HEK293T (cell line): ENCODE measurements around the gene TJP3.

ENCODE experiments used
- CTCF ChIA-PET: fragments of 350-600 bp; formaldehyde crosslinking; extraction: SDS; loops from one replicate; lab custom pipeline; 2021; ENCODE audit warnings: antibody characterized with exemption, inconsistent platforms; lab: Yijun Ruan, JAX
- POLR2A ChIA-PET: fragments of 350-600 bp; formaldehyde crosslinking; extraction: SDS; loops from one replicate; lab custom pipeline; 2020; ENCODE audit warnings: antibody characterized with exemption, inconsistent platforms; lab: Yijun Ruan, JAX
- DNase-seq: peaks from one replicate; pipeline ENCODE4 v3.0.0; 2012; ENCODE audit warnings: mixed read lengths; ENCODE audit errors: extremely low spot score
- ARNT ChIP-seq: fragments of 450-650 bp; IDR thresholded peaks from 2 replicates; pipeline ENCODE4 v1.6.1; 2017; ENCODE audit warnings: mild to moderate bottlenecking
- BHLHE40 ChIP-seq: fragments of 450-650 bp; IDR thresholded peaks from 2 replicates; pipeline ENCODE4 v1.6.1; 2016; ENCODE audit warnings: mild to moderate bottlenecking, moderate library complexity, borderline replicate concordance
- CTBP1 ChIP-seq: fragments of 450-650 bp; IDR thresholded peaks from 2 replicates; pipeline ENCODE4 v1.6.1; 2016; ENCODE audit warnings: borderline replicate concordance
- ELF4 ChIP-seq: fragments of 450-650 bp; IDR thresholded peaks from 2 replicates; pipeline ENCODE4 v1.6.1; 2017; ENCODE audit warnings: antibody characterized with exemption
- FOXA1 ChIP-seq: fragments of 450-650 bp; IDR thresholded peaks from 2 replicates; pipeline ENCODE4 v1.6.1; 2016; ENCODE audit warnings: mild to moderate bottlenecking
- FOXK2 ChIP-seq: fragments of 450-650 bp; IDR thresholded peaks from 2 replicates; pipeline ENCODE4 v1.6.1; 2016; ENCODE audit warnings: mild to moderate bottlenecking
- FOXM1 ChIP-seq: fragments of 450-650 bp; IDR thresholded peaks from 2 replicates; pipeline ENCODE4 v1.6.1; 2017; ENCODE audit warnings: mild to moderate bottlenecking, borderline replicate concordance
- HDGF ChIP-seq: fragments of 450-650 bp; IDR thresholded peaks from 2 replicates; pipeline ENCODE4 v1.6.1; 2017; ENCODE audit warnings: antibody characterized with exemption, borderline replicate concordance
- L3MBTL2 ChIP-seq: fragments of 450-650 bp; conservative IDR thresholded peaks from 2 replicates; pipeline ENCODE4 v1.6.1; 2016; ENCODE audit warnings: mild to moderate bottlenecking
- LEF1 ChIP-seq: fragments of 450-650 bp; IDR thresholded peaks from 2 replicates; pipeline ENCODE4 v1.6.1; 2017; ENCODE audit warnings: mild to moderate bottlenecking, borderline replicate concordance
- NFRKB ChIP-seq: fragments of 450-650 bp; IDR thresholded peaks from 2 replicates; pipeline ENCODE4 v1.6.1; 2016; ENCODE audit warnings: mild to moderate bottlenecking, moderate library complexity
- SP1 ChIP-seq: fragments of 450-650 bp; IDR thresholded peaks from 2 replicates; pipeline ENCODE4 v1.6.1; 2017
- SUZ12 ChIP-seq: fragments of 450-650 bp; IDR thresholded peaks from 2 replicates; pipeline ENCODE4 v1.6.1; 2016; ENCODE audit warnings: mild to moderate bottlenecking
- TARDBP ChIP-seq: fragments of 450-650 bp; IDR thresholded peaks from 2 replicates; pipeline ENCODE4 v1.6.1; 2016
- ZNF384 ChIP-seq: fragments of 450-650 bp; IDR thresholded peaks from 2 replicates; pipeline ENCODE4 v1.6.1; 2016
- TF ChIP-seq, protein P1 (sequence below): fragments of 450-650 bp; IDR thresholded peaks from 2 replicates; pipeline ENCODE4 v1.6.1; 2016

The TJP3 gene

DNA sequence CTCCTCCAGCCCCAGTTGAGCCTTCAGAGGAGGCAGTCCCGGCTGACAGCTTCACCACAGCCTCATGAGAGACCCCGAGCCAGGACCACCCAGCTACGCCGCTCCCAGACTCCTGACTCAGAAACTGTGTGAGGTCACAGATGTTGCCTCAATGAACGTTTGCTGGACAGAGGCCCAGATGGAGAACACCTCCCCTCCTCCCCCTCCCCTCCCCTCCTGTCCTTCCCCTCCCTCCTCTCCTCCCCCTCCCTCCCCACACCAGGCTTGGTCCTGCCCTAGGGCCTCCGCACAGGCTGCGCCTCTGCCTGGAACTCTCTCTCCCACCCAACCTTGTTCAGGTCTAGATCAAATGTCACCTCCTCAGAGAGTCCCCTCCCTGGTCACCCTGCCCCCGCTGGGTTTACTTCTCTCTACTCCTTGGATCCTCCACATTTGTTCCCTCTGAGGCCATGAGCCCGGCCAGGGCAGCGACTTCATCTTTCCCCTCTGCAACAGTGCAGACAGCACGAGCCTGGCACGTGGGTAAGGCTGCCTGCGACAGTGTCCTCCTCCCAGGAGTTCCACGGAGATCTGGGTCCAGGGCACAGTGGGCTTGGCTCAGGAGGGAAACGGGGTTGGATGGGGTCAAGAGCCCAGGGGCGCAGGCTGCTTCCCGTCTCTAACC, 25.3 kb upstream of the TJP3 start:
- ChIA-PET POLR2A (no interaction called here), CTCF (no interaction called here)
- no peak for DNase-seq
- TF ChIP-seq FOXK2 (no peak), SP1 (no peak), SUZ12 (no peak), NFRKB (no peak), HDGF (no peak), FOXA1 (no peak), ZNF384 (no peak), TARDBP (no peak), ARNT (no peak), L3MBTL2 (no peak), BHLHE40 (no peak), LEF1 (no peak), FOXM1 (no peak)
- TF ChIP-seq, protein P1, sequence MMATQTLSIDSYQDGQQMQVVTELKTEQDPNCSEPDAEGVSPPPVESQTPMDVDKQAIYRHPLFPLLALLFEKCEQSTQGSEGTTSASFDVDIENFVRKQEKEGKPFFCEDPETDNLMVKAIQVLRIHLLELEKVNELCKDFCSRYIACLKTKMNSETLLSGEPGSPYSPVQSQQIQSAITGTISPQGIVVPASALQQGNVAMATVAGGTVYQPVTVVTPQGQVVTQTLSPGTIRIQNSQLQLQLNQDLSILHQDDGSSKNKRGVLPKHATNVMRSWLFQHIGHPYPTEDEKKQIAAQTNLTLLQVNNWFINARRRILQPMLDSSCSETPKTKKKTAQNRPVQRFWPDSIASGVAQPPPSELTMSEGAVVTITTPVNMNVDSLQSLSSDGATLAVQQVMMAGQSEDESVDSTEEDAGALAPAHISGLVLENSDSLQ, result no peak

DNA sequence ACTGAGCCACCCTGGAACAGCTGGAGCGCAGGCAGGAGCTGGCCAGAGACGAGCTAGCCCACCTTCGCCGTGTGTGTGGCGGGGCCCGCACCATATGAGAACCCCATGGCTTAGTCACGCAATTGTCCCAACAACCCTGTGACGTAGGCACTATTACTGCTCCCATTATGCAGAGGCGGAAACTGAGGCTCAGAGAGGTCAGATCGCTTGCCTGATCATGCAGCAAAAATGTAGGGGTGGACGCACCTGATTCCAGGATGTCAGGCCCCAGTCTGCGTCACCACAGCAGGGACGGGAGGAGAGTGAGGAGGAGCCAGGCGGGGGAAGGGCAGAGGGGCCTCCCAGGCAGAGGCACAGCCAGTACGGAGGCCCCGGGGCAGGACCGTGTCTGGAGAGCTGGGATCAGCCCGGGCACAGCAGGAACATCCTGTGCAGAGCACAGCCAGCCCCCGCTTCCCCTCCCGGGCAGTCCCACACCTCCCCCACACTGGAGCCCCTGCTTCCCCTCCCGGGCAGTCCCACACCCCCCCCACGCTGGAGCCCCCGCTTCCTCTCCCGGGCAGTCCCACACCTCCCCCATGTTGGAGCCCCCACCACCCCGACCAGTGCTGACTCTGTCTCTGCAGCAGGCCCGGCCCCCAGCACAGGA, 24.7 kb upstream of the TJP3 start:
- POLR2A ChIA-PET, result no interaction called here
- CTCF ChIA-PET, result interaction anchor here (1.0 kb wide), 1 partner anchor 9 kb away, joined by 5 read pairs; no protein-coding TSS in a partner anchor
- no peak for DNase-seq
- TF ChIP-seq LEF1 (no peak), NFRKB (no peak), FOXA1 (no peak), CTBP1 (no peak), L3MBTL2 (no peak), FOXM1 (no peak), TARDBP (no peak), ARNT (no peak), ZNF384 (no peak), SP1 (no peak), SUZ12 (no peak), BHLHE40 (no peak), HDGF (no peak), ELF4 (no peak)
- TF ChIP-seq, protein P1, result no peak

DNA sequence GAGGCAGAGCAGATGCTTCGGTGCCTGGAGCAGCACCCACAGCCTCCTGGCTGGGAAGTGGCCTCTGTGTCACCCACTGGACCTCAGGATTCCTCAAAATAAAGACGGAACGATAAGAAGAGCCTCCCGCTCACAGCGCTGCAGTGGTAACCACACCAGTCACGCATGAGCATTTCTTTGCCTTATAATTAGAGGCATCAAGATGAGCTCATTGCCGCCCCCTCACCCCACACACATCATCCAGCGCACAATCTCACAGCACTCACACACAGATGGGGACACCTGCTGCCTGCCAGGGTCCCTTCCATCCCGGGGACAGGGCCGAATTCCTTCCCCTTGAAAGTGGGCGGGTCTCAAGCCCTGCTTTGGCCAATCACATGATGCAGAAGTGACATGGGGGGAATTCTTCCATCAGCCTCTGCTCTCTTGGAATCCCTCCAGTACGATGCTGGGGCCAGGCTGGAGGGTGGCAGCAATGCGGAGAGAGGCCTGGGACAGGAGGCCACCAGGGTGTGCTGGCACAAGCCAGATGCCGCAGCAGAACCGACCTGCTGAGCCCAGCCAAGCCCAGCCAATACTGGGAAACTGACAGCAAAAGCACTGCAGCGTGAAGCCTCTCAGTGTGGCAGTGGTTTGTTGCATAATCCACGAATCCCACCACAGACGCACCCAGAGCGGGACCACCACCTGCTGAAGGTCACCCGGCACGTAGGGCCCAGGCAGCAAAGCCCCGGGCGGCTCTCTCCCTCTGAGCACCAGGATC, 23.9 kb upstream of the TJP3 start:
- ChIA-PET CTCF (interaction anchor here (1.0 kb wide), 1 partner anchor 8 kb away, joined by 5 read pairs; no protein-coding TSS in a partner anchor), POLR2A (no interaction called here)
- no peak for TF ChIP-seq HDGF
- no peak for TF ChIP-seq CTBP1
- TF ChIP-seq SP1, result no peak
- 0 out of 2 replicates have a peak, but pooled peaks have one; percentile 18 for TF ChIP-seq L3MBTL2
- peak; percentile 65 for DNase-seq

DNA sequence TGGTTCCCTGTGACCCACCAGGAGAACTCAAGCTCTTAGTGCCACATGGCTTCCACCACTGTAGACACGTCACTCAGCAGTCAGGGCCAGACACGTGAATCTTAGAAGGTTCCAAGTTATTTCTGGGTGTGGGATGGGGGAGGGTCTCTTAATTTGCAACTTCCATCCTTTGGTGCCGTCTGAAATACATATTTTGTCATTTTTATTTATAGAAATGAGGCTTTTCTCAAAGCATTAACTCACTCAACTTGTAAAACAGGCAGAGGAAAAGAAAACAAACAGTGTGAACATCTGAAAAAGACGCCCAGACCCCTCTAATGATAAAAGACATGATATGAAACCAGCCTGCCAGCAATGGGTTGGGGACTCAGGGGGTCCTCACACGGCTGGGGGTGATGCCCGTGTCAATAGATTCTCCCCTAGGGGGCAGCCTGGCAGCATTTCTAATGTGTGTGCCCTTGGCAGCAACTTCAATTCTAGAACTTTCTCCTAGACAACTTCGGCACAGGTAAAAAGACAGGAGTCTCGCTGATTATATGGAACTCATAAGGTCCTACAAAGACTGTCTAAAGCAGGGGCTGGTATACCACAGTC, 23.3 kb upstream of the TJP3 start:
- no peak for DNase-seq
- no peak for TF ChIP-seq CTBP1
- TF ChIP-seq, protein P1, result peak; percentile 36; the same call in 1 of the 2 replicates
- ChIA-PET POLR2A (no interaction called here), CTCF (no interaction called here)

DNA sequence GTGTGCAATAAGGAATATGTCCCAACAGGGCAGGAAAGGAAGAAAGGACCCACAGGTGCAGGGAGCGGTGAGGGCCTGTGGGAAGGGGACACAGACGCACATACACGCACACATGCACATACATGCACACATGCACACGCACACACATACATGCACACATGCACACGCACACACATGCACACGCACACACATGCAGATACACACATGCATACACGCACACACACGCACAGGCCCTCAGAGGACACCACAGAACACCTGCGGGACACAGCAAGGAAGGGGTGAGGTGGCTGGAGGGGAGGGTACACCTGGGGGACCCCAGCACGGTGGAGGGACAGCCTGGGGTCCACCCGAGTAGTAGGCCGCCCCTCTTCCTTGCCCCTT, 20.8 kb upstream of the TJP3 start:
- CTCF ChIA-PET, result no interaction called here
- POLR2A ChIA-PET, result no interaction called here
- no peak for DNase-seq
- TF ChIP-seq HDGF (no peak), FOXA1 (no peak), LEF1 (no peak), FOXK2 (no peak), BHLHE40 (no peak), CTBP1 (no peak), TARDBP (no peak), ZNF384 (no peak), SP1 (no peak), SUZ12 (no peak), ELF4 (no peak), L3MBTL2 (no peak), FOXM1 (no peak)
- TF ChIP-seq, protein P1, result no peak
